HEK293 (cell line): ENCODE measurements around the gene ANKRD16.

ENCODE experiments used
- CTCF ChIA-PET: fragments of 350-600 bp; formaldehyde crosslinking; extraction: SDS; loops from one replicate; lab custom pipeline; 2021; ENCODE audit warnings: antibody characterized with exemption; lab: Yijun Ruan, JAX
- POLR2A ChIA-PET: fragments of 300-600 bp; formaldehyde crosslinking; extraction: SDS; loops from one replicate; lab custom pipeline; 2020; ENCODE audit warnings: antibody characterized with exemption, inconsistent platforms; lab: Yijun Ruan, JAX
- H3K27ac ChIP-seq: fragments of 200-500 bp; sonication (Bioruptor generic); 2 replicates; pipeline ENCODE4 v1.5.1; 2014; ENCODE audit warnings: low read depth, low read length, control low read depth, inconsistent platforms; ENCODE audit errors: extremely low read depth
- H3K36me3 ChIP-seq, 2 experiments: fragments of 200-500 bp in 1 of 2; sonication (Bioruptor generic) in 1 of 2; 1 replicate in 1 of 2; 2 replicates in 1 of 2; pipeline ENCODE4 v1.5.1; 2014 to 2017; ENCODE audit warnings: inconsistent platforms in 2 of 2, low read length in 2 of 2; ENCODE audit not compliant: control insufficient read depth in 2 of 2, insufficient read depth in 1 of 2
- H3K4me1 ChIP-seq: fragments of 200-500 bp; sonication (Bioruptor generic); 2 replicates; pipeline ENCODE4 v1.5.1; 2014; ENCODE audit warnings: mild to moderate bottlenecking, low read length, inconsistent platforms; ENCODE audit not compliant: control insufficient read depth, insufficient read depth
- H3K4me3 ChIP-seq: 2 replicates; pipeline ENCODE4 v1.5.1; 2011; ENCODE audit warnings: low read depth, mild to moderate bottlenecking, control low read depth, low read length, moderate library complexity
- H3K9me3 ChIP-seq: fragments of 200-500 bp; sonication (Bioruptor generic); 2 replicates; pipeline ENCODE4 v1.5.1; 2014; ENCODE audit warnings: low read depth, low read length, inconsistent platforms; ENCODE audit not compliant: control insufficient read depth, insufficient read depth
- HOXC10 ChIP-seq: sonication (generic); formaldehyde crosslinking; IDR thresholded peaks from 2 replicates; pipeline ENCODE4 v1.8.1; 2023; ENCODE audit warnings: mild to moderate bottlenecking, missing genetic modification reagents
- HOXD13 ChIP-seq: sonication (generic); formaldehyde crosslinking; IDR thresholded peaks from 2 replicates; pipeline ENCODE4 v1.8.0; 2022; ENCODE audit warnings: missing genetic modification reagents, borderline replicate concordance
- MEIS1 ChIP-seq: sonication (generic); formaldehyde crosslinking; IDR thresholded peaks from 2 replicates; pipeline ENCODE4 v1.8.1; 2022; ENCODE audit warnings: missing genetic modification reagents, mild to moderate bottlenecking, borderline replicate concordance
- OVOL3 ChIP-seq: fragments of 450-650 bp; formaldehyde crosslinking; IDR thresholded peaks from 2 replicates; pipeline ENCODE4 v1.5.1; 2016; ENCODE audit warnings: missing biosample characterization, missing genetic modification characterization
- YY1 ChIP-seq: fragments of 450-650 bp; formaldehyde crosslinking; IDR thresholded peaks from 2 replicates; pipeline ENCODE4 v1.5.1; 2018; ENCODE audit warnings: missing biosample characterization, missing genetic modification characterization
- ZBTB17 ChIP-seq: fragments of 450-650 bp; formaldehyde crosslinking; IDR thresholded peaks from 2 replicates; pipeline ENCODE4 v1.5.1; 2016; ENCODE audit warnings: missing biosample characterization, missing genetic modification characterization
- ZBTB20 ChIP-seq: fragments of 450-650 bp; formaldehyde crosslinking; IDR thresholded peaks from 2 replicates; pipeline ENCODE4 v1.5.1; 2016; ENCODE audit warnings: missing biosample characterization, missing genetic modification characterization
- ZFP37 ChIP-seq: fragments of 450-650 bp; formaldehyde crosslinking; IDR thresholded peaks from 2 replicates; pipeline ENCODE4 v1.5.1; 2016; ENCODE audit warnings: missing biosample characterization, missing genetic modification characterization
- ZNF10 ChIP-seq: fragments of 450-650 bp; formaldehyde crosslinking; IDR thresholded peaks from 2 replicates; pipeline ENCODE4 v1.5.1; 2017; ENCODE audit warnings: missing biosample characterization, missing genetic modification characterization
- ZNF133 ChIP-seq: fragments of 450-650 bp; formaldehyde crosslinking; IDR thresholded peaks from 2 replicates; pipeline ENCODE4 v1.5.1; 2016; ENCODE audit warnings: missing biosample characterization, missing genetic modification characterization
- ZNF146 ChIP-seq: fragments of 450-650 bp; formaldehyde crosslinking; IDR thresholded peaks from 2 replicates; pipeline ENCODE4 v1.5.1; 2016; ENCODE audit warnings: missing biosample characterization, missing genetic modification characterization
- ZNF174 ChIP-seq: fragments of 450-650 bp; formaldehyde crosslinking; IDR thresholded peaks from 2 replicates; pipeline ENCODE4 v1.5.0; 2017; ENCODE audit warnings: missing biosample characterization, mild to moderate bottlenecking, missing genetic modification characterization
- ZNF184 ChIP-seq: fragments of 450-650 bp; IDR thresholded peaks from 2 replicates; pipeline ENCODE4 v1.5.1; 2018; ENCODE audit warnings: missing biosample characterization, mild to moderate bottlenecking, missing genetic modification characterization
- ZNF324 ChIP-seq: fragments of 450-650 bp; formaldehyde crosslinking; IDR thresholded peaks from 2 replicates; pipeline ENCODE4 v1.5.1; 2016; ENCODE audit warnings: missing biosample characterization, missing genetic modification characterization
- ZNF514 ChIP-seq: fragments of 450-650 bp; formaldehyde crosslinking; IDR thresholded peaks from 2 replicates; pipeline ENCODE4 v1.5.1; 2016; ENCODE audit warnings: missing biosample characterization, missing genetic modification characterization
- ZNF530 ChIP-seq: fragments of 450-650 bp; formaldehyde crosslinking; IDR thresholded peaks from 2 replicates; pipeline ENCODE4 v1.5.1; 2016; ENCODE audit warnings: low read depth, missing biosample characterization, missing genetic modification characterization
- ZNF544 ChIP-seq: fragments of 450-650 bp; formaldehyde crosslinking; IDR thresholded peaks from 2 replicates; pipeline ENCODE4 v1.5.0; 2017; ENCODE audit warnings: missing biosample characterization, missing genetic modification characterization
- ZNF549 ChIP-seq: fragments of 450-650 bp; IDR thresholded peaks from 2 replicates; pipeline ENCODE4 v1.5.1; 2018; ENCODE audit warnings: missing biosample characterization, missing genetic modification characterization, mild to moderate bottlenecking, inconsistent platforms, moderate library complexity
- ZNF610 ChIP-seq: fragments of 450-650 bp; formaldehyde crosslinking; IDR thresholded peaks from 2 replicates; pipeline ENCODE4 v1.5.1; 2016; ENCODE audit warnings: missing biosample characterization, missing genetic modification characterization, borderline replicate concordance
- ZNF626 ChIP-seq: fragments of 450-650 bp; sonication (Bioruptor Pico); formaldehyde crosslinking; IDR thresholded peaks from 2 replicates; pipeline ENCODE4 v1.5.1; 2018; ENCODE audit warnings: missing biosample characterization, missing genetic modification characterization, inconsistent platforms
- ZNF629 ChIP-seq: fragments of 450-650 bp; formaldehyde crosslinking; IDR thresholded peaks from 2 replicates; pipeline ENCODE4 v1.5.1; 2017; ENCODE audit warnings: missing biosample characterization, missing genetic modification characterization
- ZNF664 ChIP-seq: fragments of 450-650 bp; formaldehyde crosslinking; IDR thresholded peaks from 2 replicates; pipeline ENCODE4 v1.5.1; 2016; ENCODE audit warnings: missing biosample characterization, missing genetic modification characterization
- ZNF701 ChIP-seq: fragments of 450-650 bp; formaldehyde crosslinking; IDR thresholded peaks from 2 replicates; pipeline ENCODE4 v1.5.1; 2016; ENCODE audit warnings: missing biosample characterization, missing genetic modification characterization
- ZNF768 ChIP-seq: fragments of 450-650 bp; formaldehyde crosslinking; IDR thresholded peaks from 2 replicates; pipeline ENCODE4 v1.5.1; 2018; ENCODE audit warnings: missing biosample characterization, mild to moderate bottlenecking, missing genetic modification characterization
- TF ChIP-seq, protein P1 (sequence below): fragments of 450-650 bp; formaldehyde crosslinking; IDR thresholded peaks from 2 replicates; pipeline ENCODE4 v1.5.1; 2017; ENCODE audit warnings: missing biosample characterization, missing genetic modification characterization
- TF ChIP-seq, protein P2 (sequence below): fragments of 450-650 bp; formaldehyde crosslinking; IDR thresholded peaks from 2 replicates; pipeline ENCODE4 v1.5.1; 2016; ENCODE audit warnings: missing biosample characterization, missing genetic modification characterization
- TF ChIP-seq, protein P3 (sequence below): fragments of 450-650 bp; formaldehyde crosslinking; IDR thresholded peaks from 2 replicates; pipeline ENCODE4 v1.5.1; 2016; ENCODE audit warnings: missing biosample characterization, missing genetic modification characterization, borderline replicate concordance
- TF ChIP-seq, protein P4 (sequence below): fragments of 450-650 bp; IDR thresholded peaks from 2 replicates; pipeline ENCODE4 v1.5.1; 2018; ENCODE audit warnings: missing biosample characterization, mild to moderate bottlenecking, missing genetic modification characterization

ANKRD16 gene

DNA sequence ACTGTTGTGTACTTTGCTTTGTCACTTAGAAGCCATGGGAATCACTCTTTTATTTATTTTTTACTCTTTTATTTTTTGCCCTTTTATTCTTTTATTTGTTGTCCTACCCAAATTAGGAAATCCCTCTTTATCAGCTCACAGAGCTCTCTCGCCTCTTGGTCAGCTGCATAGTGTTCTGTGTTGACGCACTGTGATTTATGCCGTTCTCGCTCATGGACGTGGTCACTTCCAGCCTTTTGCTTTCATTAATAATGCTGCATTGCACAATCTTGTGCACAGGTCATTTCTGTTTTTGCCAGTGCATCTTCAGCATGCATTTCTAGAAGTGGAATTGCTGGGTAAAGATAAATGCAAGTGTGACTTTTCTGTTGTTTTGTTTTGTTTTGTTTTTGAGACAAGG is 42.7 kb upstream of the ANKRD16 start (continued):
- TF ChIP-seq, protein P1, sequence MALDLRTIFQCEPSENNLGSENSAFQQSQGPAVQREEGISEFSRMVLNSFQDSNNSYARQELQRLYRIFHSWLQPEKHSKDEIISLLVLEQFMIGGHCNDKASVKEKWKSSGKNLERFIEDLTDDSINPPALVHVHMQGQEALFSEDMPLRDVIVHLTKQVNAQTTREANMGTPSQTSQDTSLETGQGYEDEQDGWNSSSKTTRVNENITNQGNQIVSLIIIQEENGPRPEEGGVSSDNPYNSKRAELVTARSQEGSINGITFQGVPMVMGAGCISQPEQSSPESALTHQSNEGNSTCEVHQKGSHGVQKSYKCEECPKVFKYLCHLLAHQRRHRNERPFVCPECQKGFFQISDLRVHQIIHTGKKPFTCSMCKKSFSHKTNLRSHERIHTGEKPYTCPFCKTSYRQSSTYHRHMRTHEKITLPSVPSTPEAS (tag by site-specific recombination) = no peak
- no peak for TF ChIP-seq ZNF629 (tag by site-specific recombination)
- no peak for TF ChIP-seq ZNF549

DNA sequence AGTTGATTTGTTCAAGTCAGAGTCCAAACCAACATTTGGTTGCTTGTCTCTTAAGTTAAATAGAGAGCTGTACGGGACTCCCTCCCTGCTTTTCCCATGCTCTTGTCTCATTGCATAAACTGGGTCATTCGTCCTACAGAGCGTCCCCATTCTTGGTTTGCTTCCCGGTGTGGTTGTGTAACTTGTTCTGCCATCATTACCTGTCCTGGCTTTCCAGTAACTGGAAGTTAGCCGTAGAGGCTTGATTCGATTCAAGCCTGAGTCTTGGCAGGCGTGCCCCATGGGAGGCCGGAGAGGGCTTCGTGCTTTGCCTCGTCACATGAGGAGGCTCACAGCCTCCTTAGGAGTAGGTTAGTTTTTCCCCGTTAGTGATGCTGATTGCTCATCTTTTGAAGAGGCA is 40.6 kb upstream of the ANKRD16 start:
- CTCF ChIA-PET = no interaction called here
- Histone ChIP-seq H3K36me3 (peaks cover 28 to 87% of the 10 kb centered on the region in 2 experiments), H3K9me3 (no peaks in the 10 kb centered on the region), H3K27ac (no peak overlapping the region), H3K4me3 (no peak overlapping the region), H3K4me1 (no peaks in the 10 kb centered on the region)
- POLR2A ChIA-PET = no interaction called here
- no peak for TF ChIP-seq ZNF174 (tag by site-specific recombination)
- no peak for TF ChIP-seq ZNF768 (tag by site-specific recombination)
- no peak for TF ChIP-seq ZNF664 (tag by site-specific recombination)
- TF ChIP-seq ZNF530 = no peak
- no peak for TF ChIP-seq ZNF133 (tag by site-specific recombination)
- no peak for TF ChIP-seq HOXC10 (CRISPR knock-in tag)
- no peak for TF ChIP-seq ZNF184 (tag by site-specific recombination)
- TF ChIP-seq ZNF610 (tag by site-specific recombination) = no peak
- no peak for TF ChIP-seq OVOL3
- TF ChIP-seq ZNF146 (tag by site-specific recombination) = no peak
- TF ChIP-seq ZFP37 (tag by site-specific recombination) = no peak
- no peak for TF ChIP-seq MEIS1
- TF ChIP-seq ZBTB17 (tag by site-specific recombination) = no peak
- TF ChIP-seq YY1 (tag by site-specific recombination) = no peak

DNA sequence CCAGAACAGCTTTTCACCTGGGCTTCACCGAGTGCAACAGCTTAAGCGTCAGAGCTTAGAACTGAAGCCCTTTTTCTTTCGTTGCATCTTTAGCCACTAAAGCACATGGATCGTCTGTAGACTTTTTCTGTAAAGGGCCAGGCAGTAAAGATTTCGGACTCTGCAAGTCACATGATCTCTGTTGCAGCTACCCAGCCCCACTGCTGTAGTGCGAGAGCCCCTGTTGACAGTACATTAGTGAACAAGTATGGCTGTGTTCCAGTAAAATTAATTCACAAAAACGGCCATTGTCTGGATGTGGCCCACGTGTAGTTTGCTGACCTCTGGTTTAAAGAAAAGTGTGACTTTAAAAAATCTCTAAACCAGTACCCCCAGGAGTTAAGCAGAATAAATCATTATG is 39.7 kb upstream of the ANKRD16 start:
- ChIA-PET CTCF (no interaction called here), POLR2A (no interaction called here)
- no peak overlapping the region for H3K27ac ChIP-seq
- no peaks in the 10 kb centered on the region for H3K9me3 ChIP-seq
- H3K36me3 ChIP-seq = peaks cover 28 to 89% of the 10 kb centered on the region in 2 experiments
- H3K4me1 ChIP-seq = no peaks in the 10 kb centered on the region
- no peak overlapping the region for H3K4me3 ChIP-seq
- no peak for TF ChIP-seq ZNF626 (tag by site-specific recombination)
- no peak for TF ChIP-seq ZNF701 (tag by site-specific recombination)
- TF ChIP-seq HOXD13 (CRISPR knock-in tag) = no peak
- no peak for TF ChIP-seq ZBTB20
- no peak for TF ChIP-seq ZNF768 (tag by site-specific recombination)
- no peak for TF ChIP-seq ZNF10
- TF ChIP-seq, protein P2, sequence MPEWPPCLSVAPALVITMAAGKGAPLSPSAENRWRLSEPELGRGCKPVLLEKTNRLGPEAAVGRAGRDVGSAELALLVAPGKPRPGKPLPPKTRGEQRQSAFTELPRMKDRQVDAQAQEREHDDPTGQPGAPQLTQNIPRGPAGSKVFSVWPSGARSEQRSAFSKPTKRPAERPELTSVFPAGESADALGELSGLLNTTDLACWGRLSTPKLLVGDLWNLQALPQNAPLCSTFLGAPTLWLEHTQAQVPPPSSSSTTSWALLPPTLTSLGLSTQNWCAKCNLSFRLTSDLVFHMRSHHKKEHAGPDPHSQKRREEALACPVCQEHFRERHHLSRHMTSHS = no peak
- TF ChIP-seq, protein P3, sequence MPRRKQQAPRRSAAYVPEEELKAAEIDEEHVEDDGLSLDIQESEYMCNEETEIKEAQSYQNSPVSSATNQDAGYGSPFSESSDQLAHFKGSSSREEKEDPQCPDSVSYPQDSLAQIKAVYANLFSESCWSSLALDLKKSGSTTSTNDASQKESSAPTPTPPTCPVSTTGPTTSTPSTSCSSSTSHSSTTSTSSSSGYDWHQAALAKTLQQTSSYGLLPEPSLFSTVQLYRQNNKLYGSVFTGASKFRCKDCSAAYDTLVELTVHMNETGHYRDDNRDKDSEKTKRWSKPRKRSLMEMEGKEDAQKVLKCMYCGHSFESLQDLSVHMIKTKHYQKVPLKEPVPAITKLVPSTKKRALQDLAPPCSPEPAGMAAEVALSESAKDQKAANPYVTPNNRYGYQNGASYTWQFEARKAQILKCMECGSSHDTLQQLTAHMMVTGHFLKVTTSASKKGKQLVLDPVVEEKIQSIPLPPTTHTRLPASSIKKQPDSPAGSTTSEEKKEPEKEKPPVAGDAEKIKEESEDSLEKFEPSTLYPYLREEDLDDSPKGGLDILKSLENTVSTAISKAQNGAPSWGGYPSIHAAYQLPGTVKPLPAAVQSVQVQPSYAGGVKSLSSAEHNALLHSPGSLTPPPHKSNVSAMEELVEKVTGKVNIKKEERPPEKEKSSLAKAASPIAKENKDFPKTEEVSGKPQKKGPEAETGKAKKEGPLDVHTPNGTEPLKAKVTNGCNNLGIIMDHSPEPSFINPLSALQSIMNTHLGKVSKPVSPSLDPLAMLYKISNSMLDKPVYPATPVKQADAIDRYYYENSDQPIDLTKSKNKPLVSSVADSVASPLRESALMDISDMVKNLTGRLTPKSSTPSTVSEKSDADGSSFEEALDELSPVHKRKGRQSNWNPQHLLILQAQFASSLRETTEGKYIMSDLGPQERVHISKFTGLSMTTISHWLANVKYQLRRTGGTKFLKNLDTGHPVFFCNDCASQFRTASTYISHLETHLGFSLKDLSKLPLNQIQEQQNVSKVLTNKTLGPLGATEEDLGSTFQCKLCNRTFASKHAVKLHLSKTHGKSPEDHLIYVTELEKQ (tag by site-specific recombination) = no peak
- TF ChIP-seq ZNF324 = no peak
- no peak for TF ChIP-seq ZNF544
- TF ChIP-seq ZNF514 (tag by site-specific recombination) = no peak
- TF ChIP-seq, protein P4, sequence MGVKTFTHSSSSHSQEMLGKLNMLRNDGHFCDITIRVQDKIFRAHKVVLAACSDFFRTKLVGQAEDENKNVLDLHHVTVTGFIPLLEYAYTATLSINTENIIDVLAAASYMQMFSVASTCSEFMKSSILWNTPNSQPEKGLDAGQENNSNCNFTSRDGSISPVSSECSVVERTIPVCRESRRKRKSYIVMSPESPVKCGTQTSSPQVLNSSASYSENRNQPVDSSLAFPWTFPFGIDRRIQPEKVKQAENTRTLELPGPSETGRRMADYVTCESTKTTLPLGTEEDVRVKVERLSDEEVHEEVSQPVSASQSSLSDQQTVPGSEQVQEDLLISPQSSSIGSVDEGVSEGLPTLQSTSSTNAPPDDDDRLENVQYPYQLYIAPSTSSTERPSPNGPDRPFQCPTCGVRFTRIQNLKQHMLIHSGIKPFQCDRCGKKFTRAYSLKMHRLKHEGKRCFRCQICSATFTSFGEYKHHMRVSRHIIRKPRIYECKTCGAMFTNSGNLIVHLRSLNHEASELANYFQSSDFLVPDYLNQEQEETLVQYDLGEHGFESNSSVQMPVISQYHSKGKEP (tag by site-specific recombination) = no peak
